H9 (cell line): Measurements from ENCODE around the gene IDUA. TPM values are rescaled to one million over a fixed set of nuclear protein-coding genes. Genes with fewer than 3 reads are reported as not detected.
A peak's percentile ranks its signal among the peaks of the same experiment; 100 is the strongest.

Source experiments
- DNase-seq: peaks from one replicate; pipeline ENCODE4 v3.0.0-alpha.2; 2017
- H2AFZ ChIP-seq: one replicate; pipeline ENCODE4 v1.6.1; 2013; ENCODE audit warnings: mild to moderate bottlenecking, low read length, control low read depth, moderate library complexity
- H2AK5ac ChIP-seq: 2 replicates; pipeline ENCODE4 v1.6.1; 2013; ENCODE audit warnings: low read length, control low read depth, mixed read lengths; ENCODE audit not compliant: insufficient read length
- H2BK120ac ChIP-seq: one replicate; pipeline ENCODE4 v1.6.1; 2013; ENCODE audit warnings: low read depth, mild to moderate bottlenecking, low read length, control low read depth, inconsistent platforms; ENCODE audit not compliant: poor library complexity, severe bottlenecking
- H2BK12ac ChIP-seq: 2 replicates; pipeline ENCODE4 v1.6.1; 2013; ENCODE audit warnings: low read length, control low read depth, mixed read lengths, low read depth; ENCODE audit not compliant: insufficient read length
- H2BK15ac ChIP-seq: 2 replicates; pipeline ENCODE4 v1.6.1; 2013; ENCODE audit warnings: low read depth, low read length, control low read depth
- H2BK20ac ChIP-seq: one replicate; pipeline ENCODE4 v1.6.1; 2013; ENCODE audit warnings: low read depth, mild to moderate bottlenecking, low read length, control low read depth, inconsistent platforms; ENCODE audit not compliant: poor library complexity, severe bottlenecking
- H2BK5ac ChIP-seq: 2 replicates; pipeline ENCODE4 v1.6.1; 2013; ENCODE audit warnings: low read length, control low read depth, mixed read lengths; ENCODE audit not compliant: insufficient read length
- H3K14ac ChIP-seq: 2 replicates; pipeline ENCODE4 v1.6.1; 2013; ENCODE audit warnings: low read length, control low read depth; ENCODE audit not compliant: insufficient read depth
- H3K18ac ChIP-seq: 2 replicates; pipeline ENCODE4 v1.6.1; 2013; ENCODE audit warnings: low read depth, mild to moderate bottlenecking, mixed read lengths, low read length, control low read depth; ENCODE audit not compliant: insufficient read length
- H3K23ac ChIP-seq: 2 replicates; pipeline ENCODE4 v1.6.1; 2013; ENCODE audit warnings: low read length, control low read depth, mixed read lengths, low read depth; ENCODE audit not compliant: insufficient read length
- H3K23me2 ChIP-seq: 2 replicates; pipeline ENCODE4 v1.6.1; 2013; ENCODE audit warnings: low read depth, mild to moderate bottlenecking, mixed read lengths, low read length, control low read depth; ENCODE audit not compliant: insufficient read length, poor library complexity, severe bottlenecking
- H3K27ac ChIP-seq: 2 replicates; pipeline ENCODE4 v1.5.1; 2013; ENCODE audit warnings: low read length, control low read depth, mixed read lengths, low read depth; ENCODE audit not compliant: insufficient read length
- H3K27me3 ChIP-seq: 2 replicates; pipeline ENCODE4 v1.6.1; 2013; ENCODE audit warnings: low read length, control low read depth, inconsistent platforms; ENCODE audit not compliant: insufficient read depth
- H3K4ac ChIP-seq: 2 replicates; pipeline ENCODE4 v1.6.1; 2013; ENCODE audit warnings: low read depth, mild to moderate bottlenecking, control low read depth, inconsistent platforms, low read length, moderate library complexity
- H3K4me1 ChIP-seq: 2 replicates; pipeline ENCODE4 v1.6.1; 2013; ENCODE audit warnings: low read length, control low read depth, inconsistent platforms; ENCODE audit not compliant: insufficient read depth
- H3K4me2 ChIP-seq: 2 replicates; pipeline ENCODE4 v1.6.1; 2013; ENCODE audit warnings: low read length, control low read depth, mixed read lengths; ENCODE audit not compliant: insufficient read length, insufficient read depth
- H3K56ac ChIP-seq: 2 replicates; pipeline ENCODE4 v1.6.1; 2013; ENCODE audit warnings: low read depth, mild to moderate bottlenecking, mixed read lengths, low read length, control low read depth; ENCODE audit not compliant: insufficient read length
- H3K79me1 ChIP-seq: 2 replicates; pipeline ENCODE4 v1.6.1; 2013; ENCODE audit warnings: low read depth, mild to moderate bottlenecking, moderate library complexity, low read length, control low read depth, inconsistent platforms; ENCODE audit not compliant: insufficient read depth, poor library complexity, severe bottlenecking
- H3K79me2 ChIP-seq: 2 replicates; pipeline ENCODE4 v1.6.1; 2013; ENCODE audit warnings: low read length, control low read depth, inconsistent platforms; ENCODE audit not compliant: insufficient read depth
- H3K9ac ChIP-seq: 2 replicates; pipeline ENCODE4 v1.6.1; 2013; ENCODE audit warnings: low read length, control low read depth, mixed read lengths; ENCODE audit not compliant: insufficient read length; ENCODE audit errors: extremely low read depth
- H3K9me3 ChIP-seq: one replicate; pipeline ENCODE4 v1.6.1; 2013; ENCODE audit warnings: low read depth, low read length, inconsistent platforms; ENCODE audit not compliant: control insufficient read depth
- H3T11ph ChIP-seq: one replicate; pipeline ENCODE4 v1.6.1; 2013; ENCODE audit warnings: mild to moderate bottlenecking, low read length, control low read depth, inconsistent platforms
- H4K20me1 ChIP-seq: one replicate; pipeline ENCODE4 v1.6.1; 2013; ENCODE audit not compliant: control insufficient read depth, insufficient read length, insufficient read depth
- H4K5ac ChIP-seq: 2 replicates; pipeline ENCODE4 v1.6.1; 2013; ENCODE audit warnings: low read depth, mild to moderate bottlenecking, mixed read lengths, low read length, control low read depth; ENCODE audit not compliant: insufficient read length
- H4K8ac ChIP-seq: replicated peaks from 2 replicates; pipeline ENCODE4 v1.6.1; 2013; ENCODE audit warnings: low read length, control low read depth, mixed read lengths, low read depth; ENCODE audit not compliant: insufficient read length
- H4K91ac ChIP-seq: 2 replicates; pipeline ENCODE4 v1.6.1; 2013; ENCODE audit warnings: low read depth, mild to moderate bottlenecking, moderate library complexity, mixed read lengths, low read length, control low read depth; ENCODE audit not compliant: insufficient read length
- H3K27ac Mint-ChIP-seq, 3 experiments: 2 replicates in 2 of 3; 3 replicates in 1 of 3; pipeline ENCODE4 v1.8.0; 2020 to 2021; ENCODE audit warnings: mixed read lengths in 3 of 3, mild to moderate bottlenecking in 1 of 3, moderate library complexity in 1 of 3
- H3K27me3 Mint-ChIP-seq: 2 replicates; pipeline ENCODE4 v1.8.0; 2021; ENCODE audit warnings: low read depth, mild to moderate bottlenecking, moderate library complexity, mixed read lengths
- H3K36me3 Mint-ChIP-seq, 3 experiments: 2 replicates in 2 of 3; 3 replicates in 1 of 3; pipeline ENCODE4 v1.8.0; 2020 to 2021; ENCODE audit warnings: low read depth in 3 of 3, mixed read lengths in 3 of 3; ENCODE audit not compliant: insufficient read depth in 1 of 3
- H3K4me1 Mint-ChIP-seq, 2 experiments: 2 replicates each; pipeline ENCODE4 v1.8.0; 2020; ENCODE audit warnings: mixed read lengths in 2 of 2
- H3K4me3 Mint-ChIP-seq, 2 experiments: 2 replicates in 1 of 2; 3 replicates in 1 of 2; pipeline ENCODE4 v1.8.0; 2020 to 2021; ENCODE audit warnings: mild to moderate bottlenecking in 2 of 2, mixed read lengths in 2 of 2, moderate library complexity in 1 of 2
- H3K9me3 Mint-ChIP-seq, 2 experiments: 2 replicates in 1 of 2; 3 replicates in 1 of 2; pipeline ENCODE4 v1.8.0; 2020; ENCODE audit warnings: mild to moderate bottlenecking in 2 of 2, mixed read lengths in 2 of 2, moderate library complexity in 1 of 2
- CTCF ChIP-seq: fragments of 200-600 bp; sonication (generic); conservative IDR thresholded peaks from 3 replicates; pipeline ENCODE4 v1.8.0; 2021; ENCODE audit warnings: antibody characterized with exemption, mild to moderate bottlenecking
- WGBS: extraction: QIAGEN DNeasy Blood & Tissue Kit; methylation state at CpG from one replicate; pipeline ENCODE4 v1.1.7; 2013; ENCODE audit warnings: missing lambda C conversion rate, low lambda C conversion rate, mixed read lengths; ENCODE audit not compliant: insufficient read length; ENCODE audit errors: extremely low coverage; 5-methylcytosine and 5-hydroxymethylcytosine counted together
- total RNA-seq: library from RNA; stranded (reverse); gene quantifications from 2 replicates; pipeline ENCODE4 v1.2.1, GENCODE V29; 2021

IDUA gene
- total RNA-seq, 1 experiment from 2014 or later: 14.5 TPM

GRCh38 chr4:967113-968104 lies 19.4 kb upstream of the IDUA start:
- no peaks in the 10 kb centered on the region for H3K9me3 Mint-ChIP-seq
- Histone ChIP-seq H3K56ac (no peak overlapping the region), H3K27me3 (peaks cover 3% of the 10 kb centered on the region; the same call in 1 of the 2 replicates), H2BK15ac (no peak overlapping the region), H3K23me2 (no peaks in the 10 kb centered on the region), H3K4me2 (peak overlapping the region; percentile 17), H4K8ac (no peak overlapping the region), H2BK20ac (no peak overlapping the region), H4K91ac (no peak overlapping the region), H2BK12ac (no peak overlapping the region), H3K23ac (no peak overlapping the region), H3K14ac (no peak overlapping the region; the same call in 1 of the 2 replicates), H3K18ac (no peak overlapping the region), H3K9me3 (no peaks in the 10 kb centered on the region), H2BK120ac (no peak overlapping the region), H4K5ac (no peak overlapping the region), H2AFZ (no peak overlapping the region), H3T11ph (no peak overlapping the region), H3K79me1 (no peaks in the 10 kb centered on the region), H3K27ac (no peak overlapping the region), H3K4me1 (no peaks in the 10 kb centered on the region), H3K9ac (no peak overlapping the region), H3K79me2 (no peaks in the 10 kb centered on the region), H2AK5ac (no peak overlapping the region), H3K4ac (no peak overlapping the region), H4K20me1 (no peaks in the 10 kb centered on the region), H2BK5ac (no peak overlapping the region)
- peaks cover 5% of the 10 kb centered on the region for H3K27me3 Mint-ChIP-seq
- DNase-seq: no peak
- no peak for TF ChIP-seq CTCF
- H3K4me1 Mint-ChIP-seq: peaks cover 0 to 2% of the 10 kb centered on the region in 2 experiments; a peak in 1 of 4 replicates
- no CpG with 5 or more reads among the region's 76 CpGs for WGBS
- no peaks in the 10 kb centered on the region for H3K36me3 Mint-ChIP-seq
- peak overlapping the region in 1 of 2 experiments; percentile 62; a peak in 3 of 5 replicates for H3K4me3 Mint-ChIP-seq
- no peak overlapping the region for H3K27ac Mint-ChIP-seq
